SK-N-SH treated with all-trans-retinoic acid at 6 μM for 48 hours (cell line): Measurements from ENCODE around the gene NPC1L1.

Experiments used
- ATAC-seq: fragments of 200-7000 bp; cut with Tn5 transposase; 3 replicates; pipeline ENCODE4 v1.9.1; 2020; ENCODE audit warnings: mild to moderate bottlenecking, moderate library complexity
- BACH2 ChIP-seq: fragments of 250-450 bp; sonication (Bioruptor Pico); IDR thresholded peaks from 2 replicates; pipeline ENCODE4 v1.9.0; 2021; ENCODE audit warnings: mild to moderate bottlenecking, borderline replicate concordance
- CREB5 ChIP-seq: fragments of 250-450 bp; sonication (Bioruptor Pico); IDR thresholded peaks from 2 replicates; pipeline ENCODE4 v1.5.1; 2020; ENCODE audit warnings: low read depth, mild to moderate bottlenecking, moderate library complexity
- CSRNP3 ChIP-seq: fragments of 250-450 bp; sonication (Bioruptor Pico); IDR thresholded peaks from 2 replicates; pipeline ENCODE4 v1.5.1; 2021; ENCODE audit warnings: mild to moderate bottlenecking, moderate library complexity
- ESRRG ChIP-seq: fragments of 250-450 bp; sonication (Bioruptor Pico); IDR thresholded peaks from 2 replicates; pipeline ENCODE4 v1.6.1; 2021; ENCODE audit warnings: mild to moderate bottlenecking
- GLIS3 ChIP-seq: fragments of 250-450 bp; sonication (Bioruptor Pico); IDR thresholded peaks from 2 replicates; pipeline ENCODE4 v1.5.0; 2020; ENCODE audit warnings: mild to moderate bottlenecking, moderate library complexity
- ISL1 ChIP-seq: fragments of 250-450 bp; sonication (Bioruptor Pico); IDR thresholded peaks from 2 replicates; pipeline ENCODE4 v2.1.2; 2022; ENCODE audit warnings: mild to moderate bottlenecking, moderate library complexity
- PATZ1 ChIP-seq: fragments of 250-450 bp; sonication (Bioruptor Pico); IDR thresholded peaks from 2 replicates; pipeline ENCODE4 v1.8.0; 2020; ENCODE audit warnings: mild to moderate bottlenecking, moderate library complexity, borderline replicate concordance
- POU6F1 ChIP-seq: fragments of 250-450 bp; sonication (Bioruptor Pico); IDR thresholded peaks from 2 replicates; pipeline ENCODE4 v1.8.0; 2021; ENCODE audit warnings: low read depth, mild to moderate bottlenecking, moderate library complexity, borderline replicate concordance
- PPARA ChIP-seq: fragments of 250-450 bp; sonication (Bioruptor Pico); IDR thresholded peaks from 2 replicates; pipeline ENCODE4 v1.5.0; 2020; ENCODE audit warnings: mild to moderate bottlenecking, borderline replicate concordance
- RARB ChIP-seq: fragments of 250-450 bp; sonication (Bioruptor Pico); IDR thresholded peaks from 2 replicates; pipeline ENCODE4 v1.8.0; 2021; ENCODE audit warnings: mild to moderate bottlenecking, moderate library complexity
- SNAI2 ChIP-seq: fragments of 250-450 bp; sonication (Bioruptor Pico); IDR thresholded peaks from 2 replicates; pipeline ENCODE4 v1.5.0; 2020; ENCODE audit warnings: mild to moderate bottlenecking, moderate library complexity
- TCF4 ChIP-seq: fragments of 250-450 bp; sonication (Bioruptor Pico); IDR thresholded peaks from 2 replicates; pipeline ENCODE4 v1.8.0; 2021; ENCODE audit warnings: mild to moderate bottlenecking, moderate library complexity, borderline replicate concordance
- TOX ChIP-seq: fragments of 250-450 bp; sonication (Bioruptor Pico); IDR thresholded peaks from 2 replicates; pipeline ENCODE4 v1.8.0; 2021; ENCODE audit warnings: mild to moderate bottlenecking, moderate library complexity, borderline replicate concordance
- TSHZ2 ChIP-seq: fragments of 250-450 bp; sonication (Bioruptor Pico); IDR thresholded peaks from 2 replicates; pipeline ENCODE4 v1.5.0; 2020; ENCODE audit warnings: mild to moderate bottlenecking, moderate library complexity
- ZC3H10 ChIP-seq: fragments of 250-450 bp; sonication (Bioruptor Pico); IDR thresholded peaks from 2 replicates; pipeline ENCODE4 v1.5.1; 2021; ENCODE audit warnings: mild to moderate bottlenecking, moderate library complexity
- ZFP3 ChIP-seq: fragments of 250-450 bp; sonication (Bioruptor Pico); IDR thresholded peaks from 2 replicates; pipeline ENCODE4 v1.5.0; 2020; ENCODE audit warnings: mild to moderate bottlenecking, moderate library complexity
- ZFP30 ChIP-seq: fragments of 450-650 bp; formaldehyde crosslinking; IDR thresholded peaks from 2 replicates; pipeline ENCODE4 v1.5.0; 2022; ENCODE audit warnings: mild to moderate bottlenecking, moderate library complexity
- ZNF70 ChIP-seq: fragments of 450-650 bp; formaldehyde crosslinking; IDR thresholded peaks from 2 replicates; pipeline ENCODE4 v1.5.0; 2020; ENCODE audit warnings: mild to moderate bottlenecking, moderate library complexity
- ZNF8 ChIP-seq: fragments of 450-650 bp; formaldehyde crosslinking; IDR thresholded peaks from 2 replicates; pipeline ENCODE4 v1.5.0; 2020; ENCODE audit warnings: mild to moderate bottlenecking, moderate library complexity

The NPC1L1 gene

GRCh38 chr7:44540592-44541027, 520 bp downstream of the NPC1L1 start:
- TF ChIP-seq CREB5 (CRISPR knock-in tag) (no peak), TCF4 (CRISPR knock-in tag) (no peak), GLIS3 (CRISPR knock-in tag) (no peak), TOX (CRISPR knock-in tag) (no peak), PPARA (CRISPR knock-in tag) (no peak), ZNF8 (CRISPR knock-in tag) (no peak), ZFP30 (CRISPR knock-in tag) (no peak), CSRNP3 (CRISPR knock-in tag) (no peak), POU6F1 (CRISPR knock-in tag) (no peak), ZC3H10 (no peak), ISL1 (CRISPR knock-in tag) (no peak), BACH2 (CRISPR knock-in tag) (no peak), ZNF70 (no peak), PATZ1 (no peak), SNAI2 (no peak), RARB (CRISPR knock-in tag) (no peak), ESRRG (CRISPR knock-in tag) (no peak), ZFP3 (CRISPR knock-in tag) (no peak), TSHZ2 (no peak)

GRCh38 chr7:44539669-44540506, 1.2 kb downstream of the NPC1L1 start:
- no peak for ATAC-seq

More at GRCh38 chr7:44540592-44541027, 520 bp downstream of the NPC1L1 start:
- no peak for ATAC-seq

More at GRCh38 chr7:44539669-44540506, 1.2 kb downstream of the NPC1L1 start:
- TF ChIP-seq ZNF8 (CRISPR knock-in tag) (no peak), RARB (CRISPR knock-in tag) (no peak), SNAI2 (no peak), CREB5 (CRISPR knock-in tag) (no peak), ZFP30 (CRISPR knock-in tag) (no peak)
